Measurements from ENCODE around the gene UBXN4. TPM values are rescaled to one million over a fixed set of nuclear protein-coding genes. Genes with fewer than 3 reads are reported as not detected.
"Not testable (repeated sequence)": the region's sequence is repeated elsewhere in the genome, so short reads cannot be mapped to it uniquely, and the experiment has no call there.

The UBXN4 gene
- total and polyA plus RNA-seq, 2 donors (not counting 3 experiments of a cell fraction or from before 2014, with no cell fraction given): 40.8 to 108 TPM

DNA sequence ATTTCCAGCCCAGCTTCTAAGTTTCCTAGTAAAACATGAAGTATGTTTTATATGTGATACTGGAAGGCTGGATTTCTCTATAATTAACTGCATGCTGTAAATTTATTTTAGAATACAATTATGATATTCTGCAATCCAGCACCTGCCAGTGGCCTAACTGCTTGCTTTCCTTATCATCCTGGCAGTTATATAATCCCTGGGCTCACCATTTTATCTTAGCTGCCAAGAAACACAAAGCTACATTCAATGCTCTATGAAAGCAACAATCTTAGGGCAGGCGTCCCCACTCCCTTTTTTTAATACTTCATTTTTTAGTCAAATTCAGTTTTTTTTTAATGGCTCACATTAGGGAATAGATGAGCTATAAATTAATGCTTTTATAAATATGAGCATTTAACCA is 38.4 kb upstream of the UBXN4 start:
- Histone ChIP-seq H3K9me3 (replicated peaks; ENCODE audit: control insufficient read depth, insufficient read depth, low read length) (no peaks in the 10 kb centered on the region), H3K4me2 (ENCODE audit: insufficient read depth, low read length) (no peak overlapping the region), H2AFZ (ENCODE audit: low read depth, low read length) (no peak overlapping the region), H3K4me3 (replicated peaks in 1 of 3; ENCODE audit: insufficient read depth in 1 of 3, low read depth in 1 of 3, low read length in 3 of 3) (no peak overlapping the region), H3K9me1 (replicated peaks; ENCODE audit: control insufficient read depth, extremely low read depth, insufficient read depth, low read length) (no peaks in the 10 kb centered on the region), H3K9ac (replicated peaks; ENCODE audit: extremely low read depth, insufficient read depth, low read length) (no peak overlapping the region), H3K79me2 (ENCODE audit: control insufficient read depth, insufficient read depth, low read length) (no peaks in the 10 kb centered on the region), H3K36me3 (ENCODE audit: control insufficient read depth in 2 of 2, extremely low read depth in 1 of 2, insufficient read depth in 2 of 2, low read length in 2 of 2) (peaks cover 0 to 3% of the 10 kb centered on the region in 2 experiments), H4K20me1 (replicated peaks; ENCODE audit: control insufficient read depth, extremely low read depth, insufficient read depth, low read length) (no peaks in the 10 kb centered on the region), H3K27ac (ENCODE audit: insufficient read depth, low read depth, low read length) (no peak overlapping the region), H3K27me3 (ENCODE audit: control insufficient read depth in 2 of 2, insufficient read depth in 2 of 2, low read length in 2 of 2) (no peaks in the 10 kb centered on the region), H3K4me1 (ENCODE audit: control insufficient read depth, extremely low read depth, insufficient read depth, low read length) (no peaks in the 10 kb centered on the region)
- POLR2A ChIA-PET: no interaction called here
- FAIRE-seq (no peak), DNase-seq (ENCODE audit: low read depth, low spot score) (no peak)
- BruUV-seq (replicated peaks): no TSS peak
- dilution Hi-C loops (cut with MboI; ENCODE audit: extremely low pct_ligation_motif_present, low sequenced_read_pairs): no loop called here
- intact Hi-C loops (cut with micrococcal nuclease): no loop called here
- CTCF ChIA-PET: interaction anchor here (0.8 to 3.6 kb wide), 4 partner anchors 8 to 699 kb away, joined by 3 to 13 read pairs (median 4); partner anchors contain the start of gene ZRANB3
- TF ChIP-seq POLR2AphosphoS5 (IDR thresholded peaks at IDR 0.05; ENCODE audit: insufficient read depth, low read depth, low read length): no peak
- no peak for TF ChIP-seq POLR2A (IDR thresholded peaks at IDR 0.05; ENCODE audit: low read depth, low read length)
- no peak for TF ChIP-seq JUN (IDR thresholded peaks at IDR 0.05; ENCODE audit: borderline replicate concordance, insufficient read depth, insufficient read length, low read depth)
- TF ChIP-seq FOS (IDR thresholded peaks at IDR 0.05; ENCODE audit: borderline replicate concordance, insufficient read depth, low read length): no peak
- TF ChIP-seq GATA2 (IDR thresholded peaks at IDR 0.05; ENCODE audit: insufficient read depth, insufficient read length, low read depth, low read length): no peak
- TF ChIP-seq EZH2 (IDR thresholded peaks at IDR 0.05; ENCODE audit: borderline replicate concordance, low read depth, low read length, severe bottlenecking): no peak
- TF ChIP-seq, protein P1, sequence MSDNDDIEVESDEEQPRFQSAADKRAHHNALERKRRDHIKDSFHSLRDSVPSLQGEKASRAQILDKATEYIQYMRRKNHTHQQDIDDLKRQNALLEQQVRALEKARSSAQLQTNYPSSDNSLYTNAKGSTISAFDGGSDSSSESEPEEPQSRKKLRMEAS (IDR thresholded peaks at IDR 0.05; ENCODE audit: insufficient read depth, insufficient read length): no peak
- TF ChIP-seq, protein P2, sequence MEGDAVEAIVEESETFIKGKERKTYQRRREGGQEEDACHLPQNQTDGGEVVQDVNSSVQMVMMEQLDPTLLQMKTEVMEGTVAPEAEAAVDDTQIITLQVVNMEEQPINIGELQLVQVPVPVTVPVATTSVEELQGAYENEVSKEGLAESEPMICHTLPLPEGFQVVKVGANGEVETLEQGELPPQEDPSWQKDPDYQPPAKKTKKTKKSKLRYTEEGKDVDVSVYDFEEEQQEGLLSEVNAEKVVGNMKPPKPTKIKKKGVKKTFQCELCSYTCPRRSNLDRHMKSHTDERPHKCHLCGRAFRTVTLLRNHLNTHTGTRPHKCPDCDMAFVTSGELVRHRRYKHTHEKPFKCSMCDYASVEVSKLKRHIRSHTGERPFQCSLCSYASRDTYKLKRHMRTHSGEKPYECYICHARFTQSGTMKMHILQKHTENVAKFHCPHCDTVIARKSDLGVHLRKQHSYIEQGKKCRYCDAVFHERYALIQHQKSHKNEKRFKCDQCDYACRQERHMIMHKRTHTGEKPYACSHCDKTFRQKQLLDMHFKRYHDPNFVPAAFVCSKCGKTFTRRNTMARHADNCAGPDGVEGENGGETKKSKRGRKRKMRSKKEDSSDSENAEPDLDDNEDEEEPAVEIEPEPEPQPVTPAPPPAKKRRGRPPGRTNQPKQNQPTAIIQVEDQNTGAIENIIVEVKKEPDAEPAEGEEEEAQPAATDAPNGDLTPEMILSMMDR (IDR thresholded peaks at IDR 0.05; ENCODE audit: extremely low read depth in 1 of 2, insufficient read depth in 1 of 2, low read depth in 1 of 2, low read length in 2 of 2): no peak
- TF ChIP-seq MYC (IDR thresholded peaks at IDR 0.05; ENCODE audit: low read depth, low read length): no peak

DNA sequence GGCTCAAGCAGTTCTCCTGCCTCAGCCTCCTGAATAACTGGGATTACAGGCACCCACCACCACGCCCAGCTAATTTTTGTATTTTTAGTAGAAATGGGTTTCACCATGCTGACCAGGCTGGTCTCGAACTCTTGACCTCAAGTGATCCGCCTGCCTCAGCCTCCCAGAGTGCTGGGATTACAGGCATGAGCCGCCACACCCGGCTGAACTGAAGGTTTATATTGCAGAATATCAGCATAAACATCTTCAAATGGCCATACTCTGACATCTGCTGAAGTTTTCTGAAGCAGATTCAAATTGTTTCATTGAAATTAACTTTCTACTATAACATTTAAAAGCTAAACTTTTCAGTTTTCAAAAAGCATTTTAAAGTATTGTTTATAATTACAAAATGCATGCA is 37.6 kb upstream of the UBXN4 start:
- dilution Hi-C loops (cut with MboI; ENCODE audit: extremely low pct_ligation_motif_present, low sequenced_read_pairs); H3K4me2 ChIP-seq (ENCODE audit: insufficient read depth, low read length); H3K9me3 ChIP-seq (replicated peaks; ENCODE audit: control insufficient read depth, insufficient read depth, low read length); H3K9me1 ChIP-seq (replicated peaks; ENCODE audit: control insufficient read depth, extremely low read depth, insufficient read depth, low read length); intact Hi-C loops (cut with micrococcal nuclease); H3K79me2 ChIP-seq (ENCODE audit: control insufficient read depth, insufficient read depth, low read length); H3K27ac ChIP-seq (ENCODE audit: insufficient read depth, low read depth, low read length); FAIRE-seq; BruUV-seq (replicated peaks); H2AFZ ChIP-seq (ENCODE audit: low read depth, low read length); H3K36me3 ChIP-seq (ENCODE audit: control insufficient read depth in 2 of 2, extremely low read depth in 1 of 2, insufficient read depth in 2 of 2, low read length in 2 of 2); H3K4me3 ChIP-seq (replicated peaks in 1 of 3; ENCODE audit: insufficient read depth in 1 of 3, low read depth in 1 of 3, low read length in 3 of 3); H3K4me1 ChIP-seq (ENCODE audit: control insufficient read depth, extremely low read depth, insufficient read depth, low read length); DNase-seq (ENCODE audit: low read depth, low spot score); H3K27me3 ChIP-seq (ENCODE audit: control insufficient read depth in 2 of 2, insufficient read depth in 2 of 2, low read length in 2 of 2); H4K20me1 ChIP-seq (replicated peaks; ENCODE audit: control insufficient read depth, extremely low read depth, insufficient read depth, low read length); H3K9ac ChIP-seq (replicated peaks; ENCODE audit: extremely low read depth, insufficient read depth, low read length); POLR2A ChIA-PET: not testable (repeated sequence)
- CTCF ChIA-PET: interaction anchor here (1.1 to 3.6 kb wide), 5 partner anchors 8 to 700 kb away, joined by 3 to 13 read pairs (median 4); no protein-coding TSS in a partner anchor

Measured in endothelial cell of umbilical vein (primary cell).